ENCODE results near the gene SACM1L. TPM values are rescaled to one million over a fixed set of nuclear protein-coding genes. Genes with fewer than 3 reads are reported as not detected.

SACM1L gene
- total RNA-seq, 2 experiments from 2014 or later, result 57.6 to 61.3 TPM

- no peaks in the 10 kb centered on the region for H3K36me3 Mint-ChIP-seq (ENCODE audit: low read depth)
- H3K4me1 Mint-ChIP-seq, result no peaks in the 10 kb centered on the region
- peaks cover 27% of the 10 kb centered on the region for H3K27me3 Mint-ChIP-seq
- DNase-seq, result no peak
- ChIA-PET CTCF (no interaction called here), POLR2A (no interaction called here)
- H3K9me3 Mint-ChIP-seq, result no peaks in the 10 kb centered on the region
- H3K27ac Mint-ChIP-seq, result no peak overlapping the region
- H3K4me3 Mint-ChIP-seq, result no peak overlapping the region
Observed at GRCh38 chr3:45782381-45782780, 93.2 kb downstream of the SACM1L start.

- peaks cover 29% of the 10 kb centered on the region for H3K27me3 Mint-ChIP-seq
- DNase-seq, result no peak
- H3K27ac Mint-ChIP-seq, result no peak overlapping the region
- H3K36me3 Mint-ChIP-seq (ENCODE audit: low read depth), result no peaks in the 10 kb centered on the region
- ChIA-PET POLR2A (no interaction called here), CTCF (no interaction called here)
- no peaks in the 10 kb centered on the region for H3K4me1 Mint-ChIP-seq
- no peak overlapping the region for H3K4me3 Mint-ChIP-seq
- no peaks in the 10 kb centered on the region for H3K9me3 Mint-ChIP-seq
Observed at GRCh38 chr3:45783667-45784066, 94.5 kb downstream of the SACM1L start.

GRCh38 chr3:45785605-45786150, 96.5 kb downstream of the SACM1L start:
- no peak overlapping the region for H3K4me3 Mint-ChIP-seq
- no peak for DNase-seq
- H3K36me3 Mint-ChIP-seq (ENCODE audit: low read depth), result no peaks in the 10 kb centered on the region
- ChIA-PET POLR2A (no interaction called here), CTCF (interaction anchor here (0.5 kb wide), 1 partner anchor 799 kb away, joined by 3 read pairs; no protein-coding TSS in a partner anchor)
- H3K27ac Mint-ChIP-seq, result no peak overlapping the region
- no peaks in the 10 kb centered on the region for H3K9me3 Mint-ChIP-seq
- H3K27me3 Mint-ChIP-seq, result peaks cover 44% of the 10 kb centered on the region
- H3K4me1 Mint-ChIP-seq, result no peaks in the 10 kb centered on the region

GRCh38 chr3:45786801-45787495, 97.8 kb downstream of the SACM1L start:
- H3K4me3 Mint-ChIP-seq, result no peak overlapping the region
- ChIA-PET CTCF (no interaction called here), POLR2A (no interaction called here)
- peaks cover 53% of the 10 kb centered on the region for H3K27me3 Mint-ChIP-seq
- DNase-seq, result no peak
- no peak overlapping the region for H3K27ac Mint-ChIP-seq
- H3K36me3 Mint-ChIP-seq (ENCODE audit: low read depth), result no peaks in the 10 kb centered on the region
- H3K9me3 Mint-ChIP-seq, result no peaks in the 10 kb centered on the region
- no peaks in the 10 kb centered on the region for H3K4me1 Mint-ChIP-seq

DNA sequence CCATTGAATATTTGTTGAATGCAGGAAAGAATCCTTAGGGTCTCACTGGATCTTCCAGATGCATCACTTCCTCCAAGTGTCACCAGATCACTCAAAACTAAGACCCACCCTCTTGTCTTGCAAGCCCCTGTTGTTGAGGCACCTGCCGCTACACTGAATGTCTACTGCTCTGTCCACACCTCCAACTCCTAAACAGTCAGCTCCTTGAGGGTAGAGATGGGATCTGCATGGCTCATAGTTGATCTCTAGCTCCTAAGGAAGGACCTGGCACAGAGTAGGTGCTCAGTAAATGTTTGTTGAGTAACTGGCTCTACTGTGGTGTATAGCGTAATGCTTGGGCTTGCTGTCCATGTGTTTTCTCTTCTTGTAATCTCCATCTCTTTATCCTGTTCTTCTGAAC, 98.4 kb downstream of the SACM1L start:
- ChIA-PET POLR2A (no interaction called here), CTCF (no interaction called here)
- no peaks in the 10 kb centered on the region for H3K9me3 Mint-ChIP-seq
- H3K4me1 Mint-ChIP-seq, result no peaks in the 10 kb centered on the region
- no peak overlapping the region for H3K4me3 Mint-ChIP-seq
- H3K27ac Mint-ChIP-seq, result no peak overlapping the region
- no peak for DNase-seq
- peaks cover 54% of the 10 kb centered on the region for H3K27me3 Mint-ChIP-seq
- H3K36me3 Mint-ChIP-seq (ENCODE audit: low read depth), result no peaks in the 10 kb centered on the region

DNA sequence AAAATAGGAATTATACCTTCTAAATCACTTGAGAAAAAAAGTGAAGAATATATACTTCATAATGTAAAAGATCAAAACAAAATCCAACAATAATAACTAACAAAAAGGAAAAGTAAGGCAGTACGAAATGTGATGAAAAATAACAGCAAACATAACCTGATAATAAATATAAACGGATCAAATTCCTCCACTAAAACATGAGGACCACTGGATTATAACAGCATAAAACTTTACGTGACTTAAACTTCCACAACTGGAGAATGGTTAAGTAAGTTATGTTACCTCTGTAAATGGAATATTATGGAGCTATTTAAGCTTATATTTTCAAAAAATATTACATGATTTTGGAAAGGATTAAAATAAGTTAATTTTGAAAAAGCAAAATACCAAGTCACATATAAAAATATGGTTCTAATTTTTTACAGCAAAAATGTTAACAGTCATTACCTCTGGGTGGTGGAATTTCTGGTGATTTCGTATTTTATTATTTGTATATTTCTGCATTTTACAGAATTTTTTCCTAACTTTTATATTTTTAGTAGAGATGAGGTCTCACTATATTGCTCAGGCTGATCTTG, 100.1 kb downstream of the SACM1L start:
- Mint-ChIP-seq H3K36me3 (ENCODE audit: low read depth) (no peaks in the 10 kb centered on the region), H3K9me3 (no peaks in the 10 kb centered on the region), H3K4me3 (no peak overlapping the region), H3K4me1 (no peaks in the 10 kb centered on the region), H3K27ac (no peak overlapping the region), H3K27me3 (peaks cover 63% of the 10 kb centered on the region)
- CTCF ChIA-PET, result interaction anchor here (0.7 to 1.5 kb wide), 2 partner anchors 18 to 281 kb away, joined by 3 to 5 read pairs; no protein-coding TSS in a partner anchor
- POLR2A ChIA-PET, result interaction anchor here (0.5 kb wide), 1 partner anchor 13 kb away, joined by 3 read pairs; no protein-coding TSS in a partner anchor
- DNase-seq, result no peak

GRCh38 chr3:45790596-45790995, 101.4 kb downstream of the SACM1L start:
- H3K27ac Mint-ChIP-seq, result no peak overlapping the region
- no peaks in the 10 kb centered on the region for H3K36me3 Mint-ChIP-seq (ENCODE audit: low read depth)
- H3K4me1 Mint-ChIP-seq, result peaks cover 4% of the 10 kb centered on the region
- no peak overlapping the region for H3K4me3 Mint-ChIP-seq
- POLR2A ChIA-PET, result no interaction called here
- CTCF ChIA-PET, result interaction anchor here (1.1 kb wide), 1 partner anchor 9 kb away, joined by 3 read pairs; no protein-coding TSS in a partner anchor
- no peaks in the 10 kb centered on the region for H3K9me3 Mint-ChIP-seq
- peaks cover 67% of the 10 kb centered on the region for H3K27me3 Mint-ChIP-seq
- DNase-seq, result no peak

DNA sequence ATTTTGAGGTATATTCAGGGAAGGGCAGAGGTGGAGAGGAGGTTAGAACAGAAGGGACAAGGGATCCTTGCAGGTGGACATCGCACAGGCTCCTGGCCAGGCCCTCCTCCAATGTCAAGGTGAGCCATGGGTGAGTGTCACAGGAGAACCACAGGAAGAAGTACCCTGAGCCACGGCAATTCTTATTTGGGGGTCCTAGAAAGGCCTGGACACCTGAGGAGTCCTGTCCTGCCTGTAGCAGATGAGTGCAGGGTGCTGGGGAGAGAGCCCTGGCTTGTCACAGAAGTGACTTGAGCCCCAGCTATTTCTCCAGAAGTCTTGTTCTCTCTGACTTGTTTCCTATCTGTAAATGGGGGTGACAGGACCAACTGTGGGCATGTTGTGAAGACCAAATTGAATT, 102.8 kb downstream of the SACM1L start:
- H3K4me3 Mint-ChIP-seq, result no peak overlapping the region
- no peak for DNase-seq
- H3K27me3 Mint-ChIP-seq, result peaks cover 66% of the 10 kb centered on the region
- no peak overlapping the region for H3K27ac Mint-ChIP-seq
- POLR2A ChIA-PET, result no interaction called here
- H3K36me3 Mint-ChIP-seq (ENCODE audit: low read depth), result no peaks in the 10 kb centered on the region
- H3K4me1 Mint-ChIP-seq, result peaks cover 6% of the 10 kb centered on the region
- H3K9me3 Mint-ChIP-seq, result no peaks in the 10 kb centered on the region
- CTCF ChIA-PET, result no interaction called here

DNA sequence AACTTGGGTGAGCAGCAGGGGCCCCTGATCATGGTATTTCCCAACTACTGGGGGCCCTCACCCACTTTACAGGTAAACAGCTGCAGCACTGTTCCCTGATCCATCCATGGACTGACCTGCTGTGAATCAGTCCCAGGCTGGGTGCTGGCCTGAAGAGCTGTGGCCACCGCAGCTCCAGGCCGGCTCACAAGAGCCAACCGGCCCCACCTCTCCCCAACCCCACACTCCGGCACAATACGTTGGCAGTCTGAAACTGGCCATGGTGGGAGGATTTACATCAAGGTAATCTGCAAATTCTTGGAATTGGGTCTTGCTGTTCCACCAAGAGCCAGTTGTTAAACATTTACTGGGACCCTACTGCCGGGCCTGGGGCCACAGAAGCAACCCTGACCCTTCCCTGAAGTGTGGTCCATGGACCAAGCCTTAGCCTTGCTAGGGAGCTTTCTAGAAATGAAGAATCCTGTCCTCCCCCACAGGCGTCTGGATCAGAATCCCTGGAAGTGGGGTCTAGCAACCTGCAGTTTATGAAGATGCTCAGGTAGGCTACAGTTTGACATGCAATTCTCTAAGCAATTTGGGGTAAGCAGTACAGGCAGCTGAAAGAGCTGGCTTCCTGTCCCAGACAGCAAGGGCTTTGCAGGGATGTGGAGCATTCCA, 103.4 kb downstream of the SACM1L start:
- Mint-ChIP-seq H3K36me3 (ENCODE audit: low read depth) (no peaks in the 10 kb centered on the region), H3K4me3 (no peak overlapping the region), H3K4me1 (peaks cover 6% of the 10 kb centered on the region), H3K27me3 (peaks cover 66% of the 10 kb centered on the region), H3K9me3 (no peaks in the 10 kb centered on the region), H3K27ac (no peak overlapping the region)
- POLR2A ChIA-PET, result no interaction called here
- CTCF ChIA-PET, result interaction anchor here (0.8 kb wide), 1 partner anchor 136 kb away, joined by 3 read pairs; no protein-coding TSS in a partner anchor
- no peak for DNase-seq

GRCh38 chr3:45793482-45794176, 104.4 kb downstream of the SACM1L start:
- ChIA-PET CTCF (no interaction called here), POLR2A (no interaction called here)
- no peaks in the 10 kb centered on the region for H3K9me3 Mint-ChIP-seq
- no peaks in the 10 kb centered on the region for H3K36me3 Mint-ChIP-seq (ENCODE audit: low read depth)
- peaks cover 6% of the 10 kb centered on the region for H3K4me1 Mint-ChIP-seq
- H3K27me3 Mint-ChIP-seq, result peaks cover 74% of the 10 kb centered on the region
- H3K27ac Mint-ChIP-seq, result no peak overlapping the region
- DNase-seq, result no peak
- no peak overlapping the region for H3K4me3 Mint-ChIP-seq

DNA sequence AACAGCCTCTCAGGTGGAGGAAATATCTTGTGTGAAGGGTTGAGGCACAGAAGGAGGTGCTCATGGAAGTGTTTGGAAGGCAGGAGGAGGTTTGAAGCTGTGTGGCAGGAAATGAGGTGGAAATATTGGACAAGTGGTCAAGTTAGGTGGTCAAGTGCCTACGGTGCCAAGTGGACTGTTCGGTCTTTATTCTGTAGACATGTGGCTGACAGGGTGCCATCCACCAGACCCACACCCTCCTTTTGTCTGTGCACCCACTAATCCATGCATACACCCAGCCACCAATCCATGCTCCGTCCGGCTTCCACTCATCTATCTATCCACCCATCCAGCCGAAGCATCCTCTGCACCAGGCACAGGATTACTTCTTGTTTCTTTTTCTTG, 105.0 kb downstream of the SACM1L start:
- ChIA-PET CTCF (no interaction called here), POLR2A (no interaction called here)
- H3K36me3 Mint-ChIP-seq (ENCODE audit: low read depth), result no peaks in the 10 kb centered on the region
- peaks cover 75% of the 10 kb centered on the region for H3K27me3 Mint-ChIP-seq
- no peak overlapping the region for H3K4me3 Mint-ChIP-seq
- no peak for DNase-seq
- H3K9me3 Mint-ChIP-seq, result no peaks in the 10 kb centered on the region
- H3K4me1 Mint-ChIP-seq, result peaks cover 6% of the 10 kb centered on the region
- H3K27ac Mint-ChIP-seq, result no peak overlapping the region

DNA sequence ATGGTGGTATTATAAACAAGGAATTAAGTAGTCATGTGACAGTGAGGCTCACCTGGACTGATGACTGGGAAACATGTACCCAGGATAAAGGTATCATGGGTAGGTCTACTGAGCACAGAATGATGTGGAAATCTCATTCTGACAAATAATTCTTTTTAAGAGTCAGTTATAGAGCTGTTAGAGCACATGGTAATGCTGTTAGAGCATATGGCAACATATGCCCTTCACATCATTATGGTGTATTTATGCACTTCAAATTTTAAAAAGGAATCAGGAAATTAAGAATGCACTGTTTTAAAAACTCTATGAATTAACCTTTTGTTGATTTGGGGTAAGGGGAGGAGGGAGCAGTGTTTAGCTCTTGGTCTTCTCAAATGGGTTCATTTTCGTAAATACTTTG, 105.5 kb downstream of the SACM1L start:
- Mint-ChIP-seq H3K27me3 (peaks cover 79% of the 10 kb centered on the region), H3K36me3 (ENCODE audit: low read depth) (no peaks in the 10 kb centered on the region), H3K27ac (no peak overlapping the region), H3K9me3 (no peaks in the 10 kb centered on the region), H3K4me1 (peaks cover 6% of the 10 kb centered on the region), H3K4me3 (no peak overlapping the region)
- ChIA-PET CTCF (interaction anchor here (0.6 kb wide), 1 partner anchor 277 kb away, joined by 3 read pairs; no protein-coding TSS in a partner anchor), POLR2A (no interaction called here)
- DNase-seq, result no peak
